DND-41 (cell line): ENCODE results near the gene RPS8.
"Not testable (repeated sequence)": the region's sequence is repeated elsewhere in the genome, so short reads cannot be mapped to it uniquely, and the experiment has no call there.

Experiments
- ATAC-seq: fragments of 200-7000 bp; cut with Tn5 transposase; 3 replicates; pipeline ENCODE4 v1.9.1; 2021; ENCODE audit warnings: low read depth; ENCODE audit not compliant: insufficient read depth
- DNase-seq: peaks from one replicate; pipeline ENCODE4 v3.0.0-alpha.2; 2020
- H2AFZ ChIP-seq: 2 replicates; pipeline ENCODE4 v1.6.0; 2012; ENCODE audit warnings: low read depth, low read length
- H3K27ac ChIP-seq: 2 replicates; pipeline ENCODE4 v1.5.1; 2012; ENCODE audit warnings: low read length, inconsistent platforms
- H3K27me3 ChIP-seq: fragments of 200-600 bp; sonication (generic); 2 replicates; pipeline ENCODE4 v1.6.0; 2012; ENCODE audit warnings: low read length, mild to moderate bottlenecking, inconsistent platforms; ENCODE audit not compliant: insufficient read depth, poor library complexity
- H3K36me3 ChIP-seq: 2 replicates; pipeline ENCODE4 v1.5.1; 2012; ENCODE audit warnings: low read length, inconsistent platforms; ENCODE audit not compliant: insufficient read depth
- H3K4me1 ChIP-seq: 2 replicates; pipeline ENCODE4 v1.5.1; 2012; ENCODE audit warnings: mild to moderate bottlenecking, low read length; ENCODE audit not compliant: insufficient read depth
- H3K4me2 ChIP-seq: 2 replicates; pipeline ENCODE4 v1.6.0; 2012; ENCODE audit warnings: mild to moderate bottlenecking, moderate library complexity, low read length, inconsistent platforms; ENCODE audit not compliant: insufficient read depth
- H3K4me3 ChIP-seq, 2 experiments: fragments of 200-600 bp in 1 of 2; shearing (Covaris generic) in 1 of 2; 2 replicates each; pipeline ENCODE4 v1.5.1; 2012 to 2016; ENCODE audit warnings: inconsistent platforms in 2 of 2, low read length in 2 of 2, mild to moderate bottlenecking in 2 of 2, low read depth in 1 of 2, moderate library complexity in 1 of 2
- H3K79me2 ChIP-seq: 2 replicates; pipeline ENCODE4 v1.6.0; 2012; ENCODE audit warnings: low read length, inconsistent platforms; ENCODE audit not compliant: insufficient read depth
- H3K9ac ChIP-seq: 2 replicates; pipeline ENCODE4 v1.6.0; 2012; ENCODE audit warnings: low read depth, mild to moderate bottlenecking, inconsistent platforms, low read length, moderate library complexity
- H3K9me3 ChIP-seq: 2 replicates; pipeline ENCODE4 v1.5.1; 2012; ENCODE audit warnings: low read length, moderate library complexity, mild to moderate bottlenecking, inconsistent platforms; ENCODE audit not compliant: insufficient read depth, severe bottlenecking
- H4K20me1 ChIP-seq: 2 replicates; pipeline ENCODE4 v1.6.0; 2012; ENCODE audit warnings: low read length; ENCODE audit not compliant: insufficient read depth
- EZH2 ChIP-seq: IDR thresholded peaks from 3 replicates; pipeline ENCODE4 v1.6.1; 2012; ENCODE audit warnings: borderline replicate concordance, low read depth, mild to moderate bottlenecking, moderate library complexity, low read length, inconsistent platforms; ENCODE audit not compliant: severe bottlenecking
- TF ChIP-seq, protein P1 (sequence below): IDR thresholded peaks from 2 replicates; pipeline ENCODE4 v1.5.1; 2012; ENCODE audit warnings: borderline replicate concordance, low read length, moderate library complexity, mild to moderate bottlenecking; ENCODE audit not compliant: poor library complexity, severe bottlenecking; ENCODE audit errors: extremely low read depth

RPS8 gene

DNA sequence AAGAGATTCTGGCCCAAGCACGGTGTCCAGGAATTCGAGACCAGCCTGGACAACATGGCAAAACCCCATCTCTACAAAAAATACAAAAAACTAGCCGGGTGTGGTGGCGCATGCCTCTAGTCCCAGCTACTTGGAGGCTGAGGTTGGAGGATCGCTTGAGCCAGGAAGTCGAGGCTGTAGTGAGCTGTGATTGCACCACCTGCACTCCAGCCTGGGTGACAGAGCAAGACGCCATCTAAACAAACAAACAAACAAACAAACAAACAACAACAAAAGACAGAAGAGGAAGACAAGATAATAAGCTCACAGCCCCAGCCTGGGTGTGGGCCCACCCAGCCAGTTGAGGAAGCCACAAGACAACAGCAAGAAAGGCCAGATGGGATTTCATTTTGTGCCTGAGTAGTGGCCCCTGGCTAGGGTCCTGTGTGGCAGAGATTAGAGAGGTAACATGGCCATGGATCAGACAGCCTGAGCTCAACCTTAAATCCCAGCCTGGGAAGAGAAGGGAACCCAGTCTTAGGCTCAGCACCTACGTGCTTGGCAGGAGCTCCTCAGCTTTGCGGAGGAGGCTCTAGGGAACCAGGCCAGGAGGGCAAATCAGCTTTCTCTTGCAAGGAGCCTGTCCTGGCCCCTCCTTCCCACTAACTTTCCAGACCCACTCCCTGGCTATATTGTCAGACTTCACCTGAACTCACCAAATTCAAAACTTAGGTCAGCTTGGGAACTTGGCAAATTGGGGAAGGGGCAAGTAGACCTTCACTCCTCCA, 17.6 kb downstream of the RPS8 start:
- Histone ChIP-seq H3K9ac (no peak overlapping the region), H3K4me3 (no peak overlapping the region), H3K79me2 (no peaks in the 10 kb centered on the region), H3K9me3 (no peaks in the 10 kb centered on the region), H2AFZ (no peak overlapping the region), H3K36me3 (no peaks in the 10 kb centered on the region), H3K27ac (no peak overlapping the region), H3K27me3 (no peaks in the 10 kb centered on the region), H3K4me2 (no peak overlapping the region), H4K20me1 (no peaks in the 10 kb centered on the region), H3K4me1 (no peaks in the 10 kb centered on the region)
- ATAC-seq = no peak
- no peak for DNase-seq
- no peak for TF ChIP-seq EZH2
- TF ChIP-seq, protein P1, sequence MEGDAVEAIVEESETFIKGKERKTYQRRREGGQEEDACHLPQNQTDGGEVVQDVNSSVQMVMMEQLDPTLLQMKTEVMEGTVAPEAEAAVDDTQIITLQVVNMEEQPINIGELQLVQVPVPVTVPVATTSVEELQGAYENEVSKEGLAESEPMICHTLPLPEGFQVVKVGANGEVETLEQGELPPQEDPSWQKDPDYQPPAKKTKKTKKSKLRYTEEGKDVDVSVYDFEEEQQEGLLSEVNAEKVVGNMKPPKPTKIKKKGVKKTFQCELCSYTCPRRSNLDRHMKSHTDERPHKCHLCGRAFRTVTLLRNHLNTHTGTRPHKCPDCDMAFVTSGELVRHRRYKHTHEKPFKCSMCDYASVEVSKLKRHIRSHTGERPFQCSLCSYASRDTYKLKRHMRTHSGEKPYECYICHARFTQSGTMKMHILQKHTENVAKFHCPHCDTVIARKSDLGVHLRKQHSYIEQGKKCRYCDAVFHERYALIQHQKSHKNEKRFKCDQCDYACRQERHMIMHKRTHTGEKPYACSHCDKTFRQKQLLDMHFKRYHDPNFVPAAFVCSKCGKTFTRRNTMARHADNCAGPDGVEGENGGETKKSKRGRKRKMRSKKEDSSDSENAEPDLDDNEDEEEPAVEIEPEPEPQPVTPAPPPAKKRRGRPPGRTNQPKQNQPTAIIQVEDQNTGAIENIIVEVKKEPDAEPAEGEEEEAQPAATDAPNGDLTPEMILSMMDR = no peak

DNA sequence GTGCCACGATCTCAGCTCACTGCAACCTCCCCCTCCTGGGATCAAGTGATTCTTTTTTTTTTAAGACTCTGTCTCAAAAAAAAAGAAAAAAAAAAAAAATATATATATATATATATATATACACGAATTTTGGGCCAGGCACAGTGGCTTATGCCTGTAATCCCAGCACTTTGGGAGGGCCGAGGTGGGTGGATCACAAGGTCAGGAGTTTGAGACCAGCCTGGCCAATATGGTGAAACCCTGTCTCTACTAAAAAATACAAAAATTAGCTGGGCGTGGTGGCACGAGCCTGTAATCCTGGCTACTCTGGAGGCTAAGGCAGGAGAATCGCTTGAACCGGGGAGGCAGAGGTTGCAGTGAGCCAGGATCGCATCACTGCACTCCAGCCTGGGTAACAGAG, 22.5 kb downstream of the RPS8 start:
- not testable (repeated sequence) for H3K9me3 ChIP-seq, H3K4me2 ChIP-seq, H3K4me3 ChIP-seq, H3K27me3 ChIP-seq, ATAC-seq, DNase-seq, H3K27ac ChIP-seq, H4K20me1 ChIP-seq, H3K79me2 ChIP-seq, H3K9ac ChIP-seq
- peaks cover 11% of the 10 kb centered on the region for H3K36me3 ChIP-seq
- H3K4me1 ChIP-seq = peaks cover 34% of the 10 kb centered on the region
- H2AFZ ChIP-seq = peak overlapping the region; percentile 57; the same call in 1 of the 2 replicates

DNA sequence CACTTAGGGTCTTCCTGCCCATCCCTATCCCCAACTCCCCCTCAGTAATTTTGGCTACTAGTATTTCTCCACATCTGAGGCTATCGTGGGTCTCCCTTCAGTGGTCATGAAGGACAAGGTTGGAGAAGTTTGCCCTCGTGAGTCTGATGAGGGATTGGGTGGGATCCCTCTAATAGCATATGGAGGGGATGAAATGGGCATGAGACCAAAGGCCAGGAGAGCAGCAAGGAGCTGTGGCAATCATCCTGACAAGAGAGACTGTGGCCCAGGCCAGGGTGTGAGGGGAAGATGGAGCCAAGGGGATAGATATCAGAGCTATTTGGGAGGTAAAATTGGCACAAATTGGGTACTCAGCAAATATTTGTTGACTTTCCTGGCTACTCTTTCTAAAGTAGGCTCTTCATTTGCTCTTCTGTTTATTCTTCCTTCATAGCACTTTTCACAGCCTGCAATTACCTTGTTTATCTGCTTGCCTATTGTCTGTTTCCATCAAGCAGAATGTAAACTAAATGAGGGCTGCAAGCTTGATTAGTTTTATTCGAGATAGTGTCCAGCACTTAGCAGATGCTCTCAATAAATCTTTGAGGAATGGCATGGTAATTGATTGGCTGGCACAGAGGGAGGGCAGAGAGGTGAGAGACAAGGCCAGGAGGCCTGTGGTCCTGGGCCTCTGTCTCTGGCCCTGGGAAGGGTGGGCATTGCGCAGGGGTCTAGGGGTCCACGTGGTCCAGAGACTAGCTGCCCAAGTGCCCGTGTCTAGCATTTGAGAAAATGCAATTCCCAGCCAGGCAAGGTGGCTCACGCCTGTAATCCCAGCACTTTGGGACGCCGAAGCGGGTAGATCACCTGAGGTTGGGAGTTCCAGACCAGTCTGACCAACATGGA, 23.4 kb downstream of the RPS8 start:
- no peak overlapping the region for H3K4me3 ChIP-seq
- H3K4me2 ChIP-seq = peak overlapping the region; percentile 92; the same call in 1 of the 2 replicates

More for the DNA sequence above, 23.4 kb downstream of the RPS8 start:
- Histone ChIP-seq H3K36me3 (peaks cover 19% of the 10 kb centered on the region), H3K9me3 (no peaks in the 10 kb centered on the region), H4K20me1 (no peaks in the 10 kb centered on the region), H3K79me2 (no peaks in the 10 kb centered on the region), H3K4me1 (peaks cover 34% of the 10 kb centered on the region), H3K27ac (peak overlapping the region; percentile 31; the same call in 1 of the 2 replicates), H3K27me3 (no peaks in the 10 kb centered on the region), H2AFZ (peak overlapping the region; percentile 57), H3K9ac (peak overlapping the region; percentile 87; the same call in 1 of the 2 replicates)
- ATAC-seq (no peak), DNase-seq (no peak)
- TF ChIP-seq, protein P1 = no peak
- TF ChIP-seq EZH2 = no peak
